AG10803 (cell line): ENCODE data around the gene JOSD2.
A peak's percentile ranks its signal among the peaks of the same experiment; 100 is the strongest.

ENCODE experiments used
- DNase-seq: peaks from one replicate; pipeline ENCODE4 v3.0.0; 2010; ENCODE audit warnings: low read depth
- H3K4me3 ChIP-seq: 2 replicates; pipeline ENCODE4 v1.5.1; 2011; ENCODE audit warnings: mild to moderate bottlenecking, low read length, control low read depth
- TF ChIP-seq, protein P1 (sequence below): conservative IDR thresholded peaks from 2 replicates; pipeline ENCODE4 v1.5.1; 2011; ENCODE audit warnings: mild to moderate bottlenecking, low read length, control low read depth, inconsistent platforms

JOSD2 gene

DNA sequence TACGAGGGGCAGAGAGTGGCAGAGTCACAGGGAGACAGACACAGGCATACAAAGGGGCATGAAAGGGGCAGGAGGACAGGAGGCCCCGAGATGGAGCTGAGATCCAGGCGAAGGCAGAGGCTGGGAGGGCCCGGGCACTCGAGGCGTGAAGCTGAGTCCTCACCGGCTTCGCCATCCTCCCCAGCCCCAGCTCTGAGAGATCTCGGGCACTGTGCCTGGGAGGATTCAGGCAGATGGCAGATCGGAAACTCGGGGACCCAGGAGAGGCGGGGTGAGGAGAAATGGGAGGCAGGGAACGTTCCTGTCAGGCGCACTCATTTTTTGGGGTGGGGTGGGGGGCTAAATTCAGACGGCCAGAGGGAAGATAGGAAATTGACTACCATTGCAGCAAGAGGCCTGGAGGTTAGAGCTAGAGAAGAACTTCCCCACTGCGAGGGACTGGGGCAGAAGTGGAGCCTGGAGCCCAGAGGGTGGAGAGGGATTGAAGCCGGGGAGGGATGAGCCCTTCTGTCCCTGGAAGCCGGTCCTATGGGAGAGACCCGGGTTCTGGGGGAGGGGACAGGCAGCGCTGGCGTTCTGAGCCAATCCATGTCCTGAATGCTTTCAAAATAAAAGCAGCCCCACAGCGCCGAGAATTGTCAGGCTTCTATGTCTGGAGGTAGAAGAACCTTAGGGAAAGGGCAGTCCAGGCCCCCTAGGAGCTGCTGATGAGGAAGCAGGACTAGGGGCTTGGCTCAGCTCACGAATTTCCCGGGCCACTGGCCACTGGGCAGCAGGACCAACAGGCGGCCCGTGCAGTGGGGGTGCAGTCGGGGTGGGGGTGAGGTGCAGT is 44.7 kb upstream of the JOSD2 start:
- DNase-seq = no peak
- TF ChIP-seq, protein P1, sequence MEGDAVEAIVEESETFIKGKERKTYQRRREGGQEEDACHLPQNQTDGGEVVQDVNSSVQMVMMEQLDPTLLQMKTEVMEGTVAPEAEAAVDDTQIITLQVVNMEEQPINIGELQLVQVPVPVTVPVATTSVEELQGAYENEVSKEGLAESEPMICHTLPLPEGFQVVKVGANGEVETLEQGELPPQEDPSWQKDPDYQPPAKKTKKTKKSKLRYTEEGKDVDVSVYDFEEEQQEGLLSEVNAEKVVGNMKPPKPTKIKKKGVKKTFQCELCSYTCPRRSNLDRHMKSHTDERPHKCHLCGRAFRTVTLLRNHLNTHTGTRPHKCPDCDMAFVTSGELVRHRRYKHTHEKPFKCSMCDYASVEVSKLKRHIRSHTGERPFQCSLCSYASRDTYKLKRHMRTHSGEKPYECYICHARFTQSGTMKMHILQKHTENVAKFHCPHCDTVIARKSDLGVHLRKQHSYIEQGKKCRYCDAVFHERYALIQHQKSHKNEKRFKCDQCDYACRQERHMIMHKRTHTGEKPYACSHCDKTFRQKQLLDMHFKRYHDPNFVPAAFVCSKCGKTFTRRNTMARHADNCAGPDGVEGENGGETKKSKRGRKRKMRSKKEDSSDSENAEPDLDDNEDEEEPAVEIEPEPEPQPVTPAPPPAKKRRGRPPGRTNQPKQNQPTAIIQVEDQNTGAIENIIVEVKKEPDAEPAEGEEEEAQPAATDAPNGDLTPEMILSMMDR = no peak
- peak overlapping the region; percentile 56 for H3K4me3 ChIP-seq

DNA sequence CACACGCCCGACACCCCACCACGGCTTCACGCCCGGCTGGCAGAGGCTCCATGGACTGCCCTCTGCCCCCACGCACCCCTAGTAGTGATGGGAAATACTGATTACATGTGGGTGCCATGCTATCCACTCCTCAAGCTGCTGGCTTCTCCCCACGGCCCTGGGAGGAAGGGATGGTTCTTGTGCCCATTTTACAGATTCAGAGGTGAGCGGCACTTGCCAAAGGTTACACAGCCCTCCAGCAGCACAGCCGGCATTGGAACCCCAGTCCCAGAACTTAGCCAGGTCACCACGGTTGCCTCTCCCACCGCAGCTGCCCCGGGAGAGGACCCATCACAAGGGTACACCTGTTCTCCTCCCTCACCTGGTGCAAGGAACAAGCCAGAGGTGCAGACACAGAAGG is 44.0 kb upstream of the JOSD2 start:
- no peak for DNase-seq

DNA sequence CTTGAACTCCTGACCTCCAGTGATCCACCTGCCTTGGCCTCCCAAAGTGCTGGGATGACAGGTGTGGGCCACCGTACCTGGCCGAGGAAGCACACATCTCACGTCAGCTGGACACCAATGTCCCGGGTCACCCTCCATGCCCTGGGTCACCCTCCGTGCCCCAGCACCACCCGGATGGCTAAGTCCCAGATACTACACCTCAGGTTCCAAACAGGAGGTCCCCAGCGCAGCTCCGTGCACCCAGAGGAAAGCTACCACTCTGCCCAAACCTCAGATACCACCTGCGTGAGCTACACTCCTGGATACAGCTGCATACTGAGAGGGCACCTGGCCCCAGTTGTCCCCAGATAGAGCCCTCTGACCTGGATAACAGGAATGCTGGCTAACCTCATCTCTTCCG is 43.2 kb upstream of the JOSD2 start:
- no peak for DNase-seq
- TF ChIP-seq, protein P1 = no peak

More for the DNA sequence above, 44.0 kb upstream of the JOSD2 start:
- TF ChIP-seq, protein P1 = no peak
- no peak overlapping the region for H3K4me3 ChIP-seq

DNA sequence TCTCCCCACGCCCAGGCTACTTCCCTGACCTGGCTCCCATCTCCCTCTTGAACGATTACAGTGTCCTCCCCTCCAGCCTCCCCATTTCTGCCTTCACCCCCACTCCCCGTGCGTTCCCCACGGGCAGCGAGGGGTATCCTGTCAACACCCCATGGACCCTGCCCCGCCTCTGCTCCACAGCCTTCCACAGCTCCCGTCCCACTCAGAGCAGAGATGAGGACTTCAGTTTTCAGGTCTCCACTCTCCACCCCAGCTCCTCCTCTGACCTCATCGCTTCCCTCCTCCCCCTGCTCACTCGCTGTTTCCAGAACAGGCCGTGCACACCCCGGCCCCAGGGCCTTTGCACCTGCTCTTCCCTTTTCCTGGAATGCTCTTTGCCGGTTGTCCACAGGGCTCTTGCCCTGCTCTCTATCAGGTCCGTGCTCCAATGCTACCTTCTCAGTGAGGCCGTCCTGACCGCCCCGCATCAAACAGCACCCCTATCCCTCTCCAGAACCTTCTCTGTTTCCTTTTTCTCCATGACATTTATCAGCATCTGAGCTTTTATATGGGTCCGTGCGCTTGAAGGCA is 42.2 kb upstream of the JOSD2 start:
- DNase-seq = no peak
- H3K4me3 ChIP-seq = no peak overlapping the region
- TF ChIP-seq, protein P1 = no peak

More for the DNA sequence above, 43.2 kb upstream of the JOSD2 start:
- no peak overlapping the region for H3K4me3 ChIP-seq

DNA sequence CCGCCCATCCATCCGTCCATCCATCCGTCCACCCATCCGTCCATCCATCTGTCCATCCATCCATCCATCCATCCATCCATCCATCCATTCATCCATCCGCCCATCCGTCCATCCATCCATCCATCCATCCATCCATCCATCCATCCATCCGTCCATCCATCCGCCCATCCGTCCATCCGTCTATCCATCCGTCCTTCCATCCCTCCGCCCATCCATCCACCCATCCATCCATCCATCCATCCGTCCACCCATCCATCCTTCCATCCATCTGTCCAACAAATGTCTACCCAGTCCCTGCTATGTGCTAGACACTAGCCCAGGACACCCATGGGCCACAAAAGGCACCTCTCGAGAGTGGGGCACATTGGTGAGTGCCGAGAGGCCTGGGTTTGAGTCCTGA is 41.5 kb upstream of the JOSD2 start:
- TF ChIP-seq, protein P1 = no peak
- H3K4me3 ChIP-seq = no peak overlapping the region
- DNase-seq = no peak

DNA sequence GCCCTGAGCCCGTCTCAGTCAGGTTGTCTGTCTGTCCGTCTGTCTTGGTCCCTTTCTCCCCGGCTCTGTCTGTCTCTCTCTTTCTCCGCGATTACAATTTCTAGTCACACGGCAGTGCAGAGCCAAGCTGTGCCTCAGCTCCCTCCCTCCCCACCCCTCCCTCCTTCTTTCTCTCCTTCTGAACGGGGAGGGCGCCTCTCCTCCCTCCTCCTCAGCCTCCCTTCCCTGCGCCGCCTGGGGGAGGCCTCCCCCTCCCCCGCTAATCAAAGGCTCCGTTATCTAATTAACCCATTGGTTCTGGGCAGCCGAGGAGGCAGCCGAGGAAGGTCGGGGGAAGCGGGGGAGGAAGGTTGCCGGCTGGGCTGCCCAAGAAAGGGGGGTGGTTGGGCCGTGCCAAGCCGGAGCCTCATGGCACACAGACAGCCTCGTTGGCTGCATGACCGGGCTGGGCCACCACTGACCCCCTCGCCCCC is 40.8 kb upstream of the JOSD2 start:
- TF ChIP-seq, protein P1 = no peak
- DNase-seq = no peak
- no peak overlapping the region for H3K4me3 ChIP-seq
